Measurements from ENCODE around the gene PVALB. TPM values are rescaled to one million over a fixed set of nuclear protein-coding genes. Genes with fewer than 3 reads are reported as not detected.

PVALB gene
- total and polyA plus RNA-seq, 9 of the 15 experiments (the other 6 are each of a cell fraction or from before 2014, with no cell fraction given) = not detected

DNA sequence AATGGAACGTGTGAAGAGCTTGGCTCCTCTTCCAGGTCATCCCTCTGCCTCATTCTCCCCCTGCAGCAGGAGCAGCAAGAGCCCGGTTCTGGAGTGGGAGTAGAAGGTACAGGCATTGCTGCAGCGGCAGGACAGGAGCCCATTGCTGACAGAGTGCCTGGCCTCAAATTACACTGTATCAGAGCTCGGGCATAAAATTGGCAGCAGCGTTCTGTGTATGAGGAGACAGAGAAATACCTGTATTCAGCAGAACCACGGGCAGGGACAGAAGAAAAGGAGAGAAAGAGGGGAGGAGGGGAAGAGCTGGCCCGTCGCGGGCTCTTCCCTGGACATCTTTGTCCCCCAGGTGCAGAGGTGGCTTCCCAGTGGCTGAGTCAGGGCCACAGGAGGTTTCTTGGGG, 41.3 kb upstream of the PVALB start:
- intact Hi-C loops (cut with micrococcal nuclease) = loop anchor here (5.0 kb wide), 1 partner anchor 119 kb away; no protein-coding TSS in a partner anchor
- H3K4me1 ChIP-seq (replicated peaks in 1 of 2; ENCODE audit: control insufficient read depth in 2 of 2, insufficient read depth in 2 of 2, low read length in 2 of 2) = peaks cover 0 to 19% of the 10 kb centered on the region in 2 experiments; a peak in 3 of 5 replicates
- no peak for FAIRE-seq

More for the DNA sequence above, 41.3 kb upstream of the PVALB start:
- in situ Hi-C loops (cut with MboI) = no loop called here
- no peak overlapping the region for H3K9ac ChIP-seq (ENCODE audit: insufficient read depth in 1 of 2, low read depth in 2 of 2, low read length in 2 of 2)
- peaks cover 0 to 6% of the 10 kb centered on the region in 2 experiments; a peak in 1 of 5 replicates for H3K27me3 ChIP-seq (ENCODE audit: control insufficient read depth in 2 of 2, insufficient read depth in 2 of 2, low read length in 2 of 2)
- no peak overlapping the region for H3K27ac ChIP-seq (ENCODE audit: extremely low read depth, low read depth, low read length)
- no peaks in the 10 kb centered on the region for H3K9me3 ChIP-seq (replicated peaks; ENCODE audit: control insufficient read depth, insufficient read depth, low read depth, low read length)
- BruUV-seq (replicated peaks) = no TSS peak
- H3K79me2 ChIP-seq (ENCODE audit: control insufficient read depth, insufficient read depth, low read length) = no peaks in the 10 kb centered on the region
- TF ChIP-seq, protein P1, sequence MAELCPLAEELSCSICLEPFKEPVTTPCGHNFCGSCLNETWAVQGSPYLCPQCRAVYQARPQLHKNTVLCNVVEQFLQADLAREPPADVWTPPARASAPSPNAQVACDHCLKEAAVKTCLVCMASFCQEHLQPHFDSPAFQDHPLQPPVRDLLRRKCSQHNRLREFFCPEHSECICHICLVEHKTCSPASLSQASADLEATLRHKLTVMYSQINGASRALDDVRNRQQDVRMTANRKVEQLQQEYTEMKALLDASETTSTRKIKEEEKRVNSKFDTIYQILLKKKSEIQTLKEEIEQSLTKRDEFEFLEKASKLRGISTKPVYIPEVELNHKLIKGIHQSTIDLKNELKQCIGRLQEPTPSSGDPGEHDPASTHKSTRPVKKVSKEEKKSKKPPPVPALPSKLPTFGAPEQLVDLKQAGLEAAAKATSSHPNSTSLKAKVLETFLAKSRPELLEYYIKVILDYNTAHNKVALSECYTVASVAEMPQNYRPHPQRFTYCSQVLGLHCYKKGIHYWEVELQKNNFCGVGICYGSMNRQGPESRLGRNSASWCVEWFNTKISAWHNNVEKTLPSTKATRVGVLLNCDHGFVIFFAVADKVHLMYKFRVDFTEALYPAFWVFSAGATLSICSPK (IDR thresholded peaks at IDR 0.05; ENCODE audit: borderline replicate concordance) = no peak
- TF ChIP-seq, protein P2, sequence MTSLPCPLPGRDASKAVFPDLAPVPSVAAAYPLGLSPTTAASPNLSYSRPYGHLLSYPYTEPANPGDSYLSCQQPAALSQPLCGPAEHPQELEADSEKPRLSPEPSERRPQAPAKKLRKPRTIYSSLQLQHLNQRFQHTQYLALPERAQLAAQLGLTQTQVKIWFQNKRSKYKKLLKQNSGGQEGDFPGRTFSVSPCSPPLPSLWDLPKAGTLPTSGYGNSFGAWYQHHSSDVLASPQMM (CRISPR knock-in tag; IDR thresholded peaks at IDR 0.05) = no peak
- no peak overlapping the region for H2AFZ ChIP-seq (ENCODE audit: low read depth, low read length)
- H4K20me1 ChIP-seq (replicated peaks; ENCODE audit: control insufficient read depth, insufficient read depth, low read length) = no peaks in the 10 kb centered on the region; the same call in 1 of the 2 replicates
- ATAC-seq (no peak), DNase-seq (ENCODE audit: extremely low read depth in 1 of 4, low spot score in 3 of 4) (no peak)
- no peak overlapping the region for H3K4me3 ChIP-seq
- no peak overlapping the region for H3K4me2 ChIP-seq (ENCODE audit: insufficient read depth, low read length)
- H3K9me1 ChIP-seq (ENCODE audit: control insufficient read depth, insufficient read depth, low read length) = no peaks in the 10 kb centered on the region
- ChIA-PET POLR2A (no interaction called here), CTCF (ENCODE audit: low intra/inter-chr PET ratio) (no interaction called here)
- H3K36me3 ChIP-seq (ENCODE audit: control insufficient read depth, insufficient read depth, low read length) = no peaks in the 10 kb centered on the region
- 0% methylated on average over 4 of the region's 9 CpGs for WGBS (ENCODE audit: insufficient coverage, low coverage, missing lambda C conversion rate)

Measured in K562 (cell line).